Measurements from ENCODE around the gene OR10P1. TPM values are rescaled to one million over a fixed set of nuclear protein-coding genes. Genes with fewer than 3 reads are reported as not detected.
"Not testable (repeated sequence)": the region's sequence is repeated elsewhere in the genome, so short reads cannot be mapped to it uniquely, and the experiment has no call there.

The OR10P1 gene
- total RNA-seq, 1 donor from 2014 or later, result not detected

DNA sequence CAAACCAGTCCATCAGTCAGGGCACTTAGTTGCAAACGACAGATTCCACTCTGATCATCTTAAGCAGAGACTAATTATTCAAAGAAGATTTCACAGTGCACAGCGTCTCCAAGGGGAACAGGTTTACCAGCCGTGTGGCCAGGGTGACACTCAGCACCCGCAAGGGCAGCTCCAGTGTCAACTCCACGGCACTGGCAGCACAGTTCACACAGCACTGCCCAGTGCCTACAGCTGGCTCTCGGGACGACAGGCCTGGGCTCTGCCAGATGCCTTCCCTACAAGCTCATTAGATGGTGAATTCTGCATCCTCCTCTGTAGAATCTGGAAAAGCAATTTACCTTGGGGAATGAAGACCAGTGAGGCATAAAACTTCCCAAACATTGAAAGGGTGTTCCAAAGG is 4.9 kb downstream of the OR10P1 start:
- Mint-ChIP-seq H3K36me3 (ENCODE audit: low read depth, unreplicated experiment) (peaks cover 4% of the 10 kb centered on the region), H3K27me3 (ENCODE audit: unreplicated experiment) (peaks cover 11% of the 10 kb centered on the region), H3K9me3 (ENCODE audit: unreplicated experiment) (no peaks in the 10 kb centered on the region), H3K4me3 (ENCODE audit: unreplicated experiment) (no peak overlapping the region), H3K4me1 (ENCODE audit: unreplicated experiment) (peaks cover 3% of the 10 kb centered on the region), H3K27ac (ENCODE audit: unreplicated experiment) (no peak overlapping the region)
- TF ChIP-seq, protein P1, sequence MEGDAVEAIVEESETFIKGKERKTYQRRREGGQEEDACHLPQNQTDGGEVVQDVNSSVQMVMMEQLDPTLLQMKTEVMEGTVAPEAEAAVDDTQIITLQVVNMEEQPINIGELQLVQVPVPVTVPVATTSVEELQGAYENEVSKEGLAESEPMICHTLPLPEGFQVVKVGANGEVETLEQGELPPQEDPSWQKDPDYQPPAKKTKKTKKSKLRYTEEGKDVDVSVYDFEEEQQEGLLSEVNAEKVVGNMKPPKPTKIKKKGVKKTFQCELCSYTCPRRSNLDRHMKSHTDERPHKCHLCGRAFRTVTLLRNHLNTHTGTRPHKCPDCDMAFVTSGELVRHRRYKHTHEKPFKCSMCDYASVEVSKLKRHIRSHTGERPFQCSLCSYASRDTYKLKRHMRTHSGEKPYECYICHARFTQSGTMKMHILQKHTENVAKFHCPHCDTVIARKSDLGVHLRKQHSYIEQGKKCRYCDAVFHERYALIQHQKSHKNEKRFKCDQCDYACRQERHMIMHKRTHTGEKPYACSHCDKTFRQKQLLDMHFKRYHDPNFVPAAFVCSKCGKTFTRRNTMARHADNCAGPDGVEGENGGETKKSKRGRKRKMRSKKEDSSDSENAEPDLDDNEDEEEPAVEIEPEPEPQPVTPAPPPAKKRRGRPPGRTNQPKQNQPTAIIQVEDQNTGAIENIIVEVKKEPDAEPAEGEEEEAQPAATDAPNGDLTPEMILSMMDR (IDR thresholded peaks at IDR 0.05; ENCODE audit: unreplicated experiment), result no peak
- DNase-seq (ENCODE audit: low spot score), result no peak

DNA sequence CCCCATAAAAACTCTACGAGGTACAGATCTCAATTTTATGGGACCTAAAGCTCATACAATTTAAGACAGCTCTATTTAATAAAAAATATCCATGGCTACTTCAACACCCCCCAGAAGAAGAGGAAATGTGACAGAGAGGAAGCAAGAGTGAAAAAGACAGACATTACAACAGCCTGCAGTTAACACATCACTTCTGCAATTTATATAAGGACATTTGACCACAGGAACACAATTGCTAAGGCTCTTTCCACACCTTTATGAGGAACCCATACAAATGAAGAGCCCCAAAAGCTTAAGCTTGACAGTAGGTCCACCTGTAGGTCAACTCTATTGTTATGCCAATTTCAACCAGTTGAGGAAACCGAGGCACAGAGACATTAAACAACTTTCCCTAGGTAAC is 5.6 kb downstream of the OR10P1 start:
- peaks cover 10% of the 10 kb centered on the region for H3K27me3 Mint-ChIP-seq (ENCODE audit: unreplicated experiment)
- H3K36me3 Mint-ChIP-seq (ENCODE audit: low read depth, unreplicated experiment), result peaks cover 4% of the 10 kb centered on the region
- DNase-seq (ENCODE audit: low spot score), result no peak

DNA sequence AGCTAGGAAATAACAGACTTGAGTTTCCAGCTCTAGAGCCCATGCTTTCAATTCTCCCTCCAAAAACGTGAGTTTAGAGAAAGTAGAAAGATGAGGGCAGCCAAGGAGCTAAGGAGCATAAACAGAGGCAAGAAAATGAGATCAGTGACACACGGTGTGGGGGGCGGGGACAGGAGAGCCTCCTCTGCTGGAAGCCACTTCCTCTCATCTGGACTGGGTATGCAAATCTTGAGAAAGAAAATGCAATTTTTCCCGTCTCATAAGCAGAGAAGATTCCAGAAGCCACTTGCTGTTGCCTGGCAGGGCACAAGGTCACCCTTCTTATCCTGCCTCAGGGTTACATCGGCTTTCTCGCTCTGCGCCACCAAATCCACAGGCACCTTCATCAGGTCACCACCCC is 6.0 kb downstream of the OR10P1 start:
- Mint-ChIP-seq H3K4me1 (ENCODE audit: unreplicated experiment) (peaks cover 3% of the 10 kb centered on the region), H3K27ac (ENCODE audit: unreplicated experiment) (no peak overlapping the region), H3K4me3 (ENCODE audit: unreplicated experiment) (no peak overlapping the region), H3K27me3 (ENCODE audit: unreplicated experiment) (peaks cover 6% of the 10 kb centered on the region), H3K36me3 (ENCODE audit: low read depth, unreplicated experiment) (peaks cover 4% of the 10 kb centered on the region), H3K9me3 (ENCODE audit: unreplicated experiment) (peaks cover 4% of the 10 kb centered on the region)
- DNase-seq (ENCODE audit: low spot score), result no peak
- TF ChIP-seq, protein P1 (IDR thresholded peaks at IDR 0.05; ENCODE audit: unreplicated experiment), result no peak

More for the DNA sequence above, 5.6 kb downstream of the OR10P1 start:
- Mint-ChIP-seq H3K9me3 (ENCODE audit: unreplicated experiment) (peaks cover 4% of the 10 kb centered on the region), H3K4me3 (ENCODE audit: unreplicated experiment) (no peak overlapping the region), H3K27ac (ENCODE audit: unreplicated experiment) (no peak overlapping the region), H3K4me1 (ENCODE audit: unreplicated experiment) (peaks cover 3% of the 10 kb centered on the region)
- TF ChIP-seq, protein P1 (IDR thresholded peaks at IDR 0.05; ENCODE audit: unreplicated experiment), result no peak

DNA sequence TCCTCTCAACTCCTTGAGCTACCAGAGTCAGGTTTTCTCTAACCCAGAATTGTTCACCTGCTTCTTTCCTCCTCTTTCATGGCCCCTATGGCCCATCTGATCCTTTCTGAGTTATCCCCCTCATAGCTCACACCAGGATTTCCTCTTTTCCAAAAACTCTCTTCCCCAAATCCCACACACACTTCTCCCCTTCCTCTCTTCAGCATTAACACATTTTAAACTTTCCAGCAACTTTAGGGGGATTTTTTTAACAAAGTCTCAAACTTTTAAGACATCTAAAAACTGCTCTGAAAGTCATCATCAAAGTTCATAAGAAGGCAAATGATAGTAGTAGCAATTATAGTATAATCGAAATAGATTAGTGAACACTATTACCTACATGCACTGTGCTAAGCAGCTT is 7.9 kb downstream of the OR10P1 start:
- Mint-ChIP-seq H3K4me3 (ENCODE audit: unreplicated experiment) (no peak overlapping the region), H3K27me3 (ENCODE audit: unreplicated experiment) (peaks cover 6% of the 10 kb centered on the region), H3K9me3 (ENCODE audit: unreplicated experiment) (peaks cover 9% of the 10 kb centered on the region), H3K4me1 (ENCODE audit: unreplicated experiment) (peaks cover 3% of the 10 kb centered on the region), H3K36me3 (ENCODE audit: low read depth, unreplicated experiment) (peaks cover 6% of the 10 kb centered on the region), H3K27ac (ENCODE audit: unreplicated experiment) (no peak overlapping the region)
- TF ChIP-seq, protein P1 (IDR thresholded peaks at IDR 0.05; ENCODE audit: unreplicated experiment), result no peak
- DNase-seq (ENCODE audit: low spot score), result no peak

DNA sequence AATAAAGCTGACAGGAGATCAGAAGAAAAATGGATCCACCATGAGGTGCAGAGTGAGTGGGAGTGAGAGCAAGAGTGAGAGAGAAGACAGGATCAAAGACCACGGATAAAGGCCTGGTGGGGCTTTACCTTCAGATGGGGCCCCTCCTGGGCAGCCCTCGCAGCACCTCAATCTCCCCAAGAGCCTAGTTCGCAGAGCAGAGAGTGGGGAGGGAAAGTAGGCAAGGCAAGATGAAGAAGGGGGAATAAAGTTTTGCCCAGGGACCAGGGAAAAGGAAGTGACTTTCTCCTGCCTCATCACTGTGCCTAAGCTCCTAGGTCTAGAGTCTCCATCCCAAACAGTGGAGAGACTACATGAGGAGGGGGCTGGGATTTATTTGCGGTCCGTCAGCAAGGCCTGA is 10.3 kb downstream of the OR10P1 start:
- peaks cover 3% of the 10 kb centered on the region for H3K4me1 Mint-ChIP-seq (ENCODE audit: unreplicated experiment)
- H3K9me3 Mint-ChIP-seq (ENCODE audit: unreplicated experiment), result peaks cover 11% of the 10 kb centered on the region
- TF ChIP-seq, protein P1 (IDR thresholded peaks at IDR 0.05; ENCODE audit: unreplicated experiment), result no peak
- no peak overlapping the region for H3K4me3 Mint-ChIP-seq (ENCODE audit: unreplicated experiment)
- H3K27me3 Mint-ChIP-seq (ENCODE audit: unreplicated experiment), result peaks cover 4% of the 10 kb centered on the region
- H3K36me3 Mint-ChIP-seq (ENCODE audit: low read depth, unreplicated experiment), result peaks cover 10% of the 10 kb centered on the region
- DNase-seq (ENCODE audit: low spot score), result no peak
- H3K27ac Mint-ChIP-seq (ENCODE audit: unreplicated experiment), result no peak overlapping the region

DNA sequence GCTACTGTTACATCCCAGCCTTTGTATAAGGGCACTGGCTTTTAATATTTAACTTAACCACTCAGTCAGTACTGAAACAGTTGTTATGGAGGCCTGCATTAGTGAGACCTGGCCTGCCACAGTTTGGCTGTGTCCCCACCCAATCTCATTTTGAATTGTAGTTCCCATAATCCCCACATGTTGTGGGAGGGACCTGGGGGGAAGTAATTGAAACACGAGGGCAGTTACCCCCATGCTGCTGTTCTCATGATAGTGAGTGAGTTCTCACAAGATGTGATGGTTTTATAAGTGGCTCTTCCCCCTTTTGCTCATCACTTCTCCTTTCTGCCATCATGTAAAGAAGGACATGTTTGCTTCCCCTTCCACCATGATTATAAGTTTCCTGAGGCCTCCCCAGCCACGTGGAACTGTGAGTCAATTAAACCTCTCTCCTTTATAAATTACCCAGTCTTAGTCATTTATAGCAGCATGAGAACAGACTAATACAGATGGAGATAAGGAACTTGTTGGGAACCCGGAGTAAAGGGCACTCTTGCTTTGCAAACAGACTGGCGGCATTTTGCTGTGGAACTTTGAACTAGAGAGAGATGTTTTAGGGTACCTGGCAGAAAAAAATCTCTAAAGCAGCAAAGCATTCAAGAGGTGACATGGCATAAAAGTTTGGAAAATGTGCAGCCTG is 14.1 kb downstream of the OR10P1 start:
- H3K4me3 Mint-ChIP-seq (ENCODE audit: unreplicated experiment); H3K4me1 Mint-ChIP-seq (ENCODE audit: unreplicated experiment); H3K27ac Mint-ChIP-seq (ENCODE audit: unreplicated experiment); DNase-seq (ENCODE audit: low spot score); H3K27me3 Mint-ChIP-seq (ENCODE audit: unreplicated experiment): not testable (repeated sequence)
- H3K36me3 Mint-ChIP-seq (ENCODE audit: low read depth, unreplicated experiment), result peaks cover 10% of the 10 kb centered on the region
- H3K9me3 Mint-ChIP-seq (ENCODE audit: unreplicated experiment), result peaks cover 11% of the 10 kb centered on the region

Measured in endothelial cell (in vitro differentiated cells).